Bronchial epithelial cell (primary cell): Measurements from ENCODE around the gene RELA. TPM values are rescaled to one million over a fixed set of nuclear protein-coding genes. Genes with fewer than 3 reads are reported as not detected.

ENCODE experiments used
- DNase-seq: peaks from one replicate; pipeline ENCODE4 v3.0.0-alpha.2; 2010; ENCODE audit warnings: low read depth
- FAIRE-seq: peaks from 2 replicates; lab custom pipeline; 2011; peaks lifted over from hg19 to GRCh38; lab: Jason Lieb, UNC
- H3K27me3 ChIP-seq: 2 replicates; pipeline ENCODE4 v1.5.1; 2011; ENCODE audit warnings: low read length; ENCODE audit not compliant: control insufficient read depth, insufficient read depth
- H3K36me3 ChIP-seq: 2 replicates; pipeline ENCODE4 v1.5.1; 2011; ENCODE audit warnings: low read length; ENCODE audit not compliant: control insufficient read depth, insufficient read depth
- H3K4me3 ChIP-seq: 2 replicates; pipeline ENCODE4 v1.5.1; 2011; ENCODE audit warnings: mild to moderate bottlenecking, low read depth, low read length, control low read depth
- total RNA-seq: library from RNA; depleted of rRNA; stranded (reverse); fragments of >200 nt; gene quantifications from 2 replicates; pipeline ENCODE4 v1.2.1, GENCODE V29; 2014
- TF ChIP-seq, protein P1 (sequence below): IDR thresholded peaks from 2 replicates; pipeline ENCODE4 v1.5.1; 2011; ENCODE audit warnings: mild to moderate bottlenecking, moderate library complexity, low read length, control low read depth, inconsistent platforms; ENCODE audit not compliant: insufficient read depth, severe bottlenecking

The RELA gene
- total RNA-seq, 1 donor from 2014 or later: 9.5 TPM

DNA sequence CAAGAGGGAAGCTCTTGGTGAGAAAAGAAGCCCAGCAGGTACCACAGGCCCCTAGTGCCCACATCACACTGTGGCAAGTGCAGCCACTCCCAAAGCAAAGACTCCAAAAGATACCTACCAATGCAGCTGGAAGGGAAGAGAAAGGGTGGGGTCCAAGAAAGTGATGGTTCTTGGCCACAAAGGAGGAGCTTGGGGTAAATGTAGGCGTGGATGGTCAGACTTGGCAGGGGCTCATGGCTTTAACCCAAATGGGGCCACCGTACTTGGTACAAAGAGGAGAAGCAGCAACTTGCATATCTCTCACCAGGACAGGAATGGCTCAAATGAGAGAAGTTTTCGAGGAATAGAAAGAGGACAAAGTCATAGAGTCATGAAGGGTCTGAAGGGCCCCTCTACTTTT is 53.5 kb downstream of the RELA start:
- FAIRE-seq (no peak), DNase-seq (no peak)
- TF ChIP-seq, protein P1, sequence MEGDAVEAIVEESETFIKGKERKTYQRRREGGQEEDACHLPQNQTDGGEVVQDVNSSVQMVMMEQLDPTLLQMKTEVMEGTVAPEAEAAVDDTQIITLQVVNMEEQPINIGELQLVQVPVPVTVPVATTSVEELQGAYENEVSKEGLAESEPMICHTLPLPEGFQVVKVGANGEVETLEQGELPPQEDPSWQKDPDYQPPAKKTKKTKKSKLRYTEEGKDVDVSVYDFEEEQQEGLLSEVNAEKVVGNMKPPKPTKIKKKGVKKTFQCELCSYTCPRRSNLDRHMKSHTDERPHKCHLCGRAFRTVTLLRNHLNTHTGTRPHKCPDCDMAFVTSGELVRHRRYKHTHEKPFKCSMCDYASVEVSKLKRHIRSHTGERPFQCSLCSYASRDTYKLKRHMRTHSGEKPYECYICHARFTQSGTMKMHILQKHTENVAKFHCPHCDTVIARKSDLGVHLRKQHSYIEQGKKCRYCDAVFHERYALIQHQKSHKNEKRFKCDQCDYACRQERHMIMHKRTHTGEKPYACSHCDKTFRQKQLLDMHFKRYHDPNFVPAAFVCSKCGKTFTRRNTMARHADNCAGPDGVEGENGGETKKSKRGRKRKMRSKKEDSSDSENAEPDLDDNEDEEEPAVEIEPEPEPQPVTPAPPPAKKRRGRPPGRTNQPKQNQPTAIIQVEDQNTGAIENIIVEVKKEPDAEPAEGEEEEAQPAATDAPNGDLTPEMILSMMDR: no peak
- Histone ChIP-seq H3K27me3 (no peaks in the 10 kb centered on the region), H3K36me3 (peaks cover 26% of the 10 kb centered on the region), H3K4me3 (no peak overlapping the region)

DNA sequence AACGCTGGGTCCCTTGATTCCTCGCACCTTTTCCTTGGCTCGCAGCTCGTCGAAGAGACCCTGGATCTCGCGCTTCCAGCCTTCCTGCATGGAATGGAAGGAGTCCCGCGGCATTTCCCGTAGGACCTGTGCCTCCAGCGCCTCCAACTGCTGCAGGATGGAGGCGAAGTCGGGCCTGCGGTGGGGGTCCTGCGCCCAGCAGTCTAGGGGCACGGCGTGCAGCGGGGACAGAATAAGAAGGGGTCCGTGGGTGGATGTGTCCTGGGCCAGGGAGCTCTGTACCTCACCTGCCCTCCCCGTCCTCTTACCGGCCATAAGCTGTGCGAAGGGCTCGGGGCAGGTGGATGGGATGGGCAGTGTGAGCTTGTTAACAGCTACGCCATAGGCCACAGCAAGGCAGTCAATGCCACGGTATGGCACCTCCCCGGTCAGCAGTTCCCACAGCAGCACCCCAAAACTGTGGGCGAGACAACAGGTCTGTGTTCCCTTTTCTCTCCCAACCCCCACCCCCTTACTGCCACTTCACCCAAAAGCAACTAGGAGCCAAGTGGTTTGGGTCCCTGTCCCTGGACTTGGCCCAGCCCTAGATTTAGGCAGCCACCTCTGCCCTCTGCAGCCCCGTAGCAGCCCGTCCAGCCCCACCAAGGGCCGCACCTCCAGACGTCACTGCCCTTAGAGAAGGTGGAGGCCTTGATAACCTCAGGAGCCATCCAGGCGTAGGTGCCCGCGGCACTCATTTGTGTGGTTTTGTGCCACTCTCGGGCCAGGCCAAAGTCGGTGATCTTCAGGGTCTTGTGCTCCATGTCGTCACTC is 54.9 kb downstream of the RELA start:
- TF ChIP-seq, protein P1: no peak
- no peaks in the 10 kb centered on the region for H3K27me3 ChIP-seq
- H3K36me3 ChIP-seq: peaks cover 27% of the 10 kb centered on the region
- no peak for DNase-seq
- FAIRE-seq: no peak
- no peak overlapping the region for H3K4me3 ChIP-seq

DNA sequence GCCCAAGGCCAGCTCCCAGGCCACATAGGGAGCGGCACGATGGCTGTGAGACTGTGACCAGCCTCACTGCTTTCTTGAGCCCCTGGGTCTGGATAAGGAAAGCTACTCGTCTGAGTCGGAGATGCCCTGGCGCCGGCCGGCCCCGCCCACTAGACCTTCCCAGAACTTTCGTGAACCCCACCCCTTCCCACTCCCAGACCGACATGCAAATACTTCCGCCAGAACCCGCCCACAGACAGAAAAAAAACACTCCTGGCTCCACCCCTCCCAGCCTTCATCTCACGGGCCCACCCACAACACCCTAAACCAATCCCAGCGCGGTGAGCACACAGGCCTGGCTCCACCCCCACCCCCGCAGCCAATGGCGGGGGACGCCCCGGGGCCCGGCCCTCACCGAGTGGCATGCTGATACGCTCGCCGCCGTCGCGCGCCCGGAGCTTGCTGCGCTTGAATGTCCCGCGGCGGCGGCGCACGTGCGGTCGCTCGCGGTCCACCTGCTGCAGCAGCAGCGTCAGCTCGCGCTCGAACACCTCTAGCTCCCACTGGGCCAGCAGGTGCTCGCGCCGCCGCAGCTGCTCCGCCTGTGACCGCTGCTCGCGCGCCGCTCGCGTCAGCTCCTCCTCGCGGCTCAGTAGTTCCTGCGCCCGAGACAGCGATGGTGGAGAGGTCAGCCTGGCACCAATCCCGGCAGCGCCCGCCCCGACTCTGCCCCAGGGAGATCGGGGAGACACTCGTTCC is 55.7 kb downstream of the RELA start:
- peak; percentile 77 for FAIRE-seq
- DNase-seq: peak; percentile 93
- H3K4me3 ChIP-seq: peak overlapping the region; percentile 17
- no peaks in the 10 kb centered on the region for H3K27me3 ChIP-seq
- H3K36me3 ChIP-seq: peaks cover 22% of the 10 kb centered on the region
- TF ChIP-seq, protein P1: no peak

DNA sequence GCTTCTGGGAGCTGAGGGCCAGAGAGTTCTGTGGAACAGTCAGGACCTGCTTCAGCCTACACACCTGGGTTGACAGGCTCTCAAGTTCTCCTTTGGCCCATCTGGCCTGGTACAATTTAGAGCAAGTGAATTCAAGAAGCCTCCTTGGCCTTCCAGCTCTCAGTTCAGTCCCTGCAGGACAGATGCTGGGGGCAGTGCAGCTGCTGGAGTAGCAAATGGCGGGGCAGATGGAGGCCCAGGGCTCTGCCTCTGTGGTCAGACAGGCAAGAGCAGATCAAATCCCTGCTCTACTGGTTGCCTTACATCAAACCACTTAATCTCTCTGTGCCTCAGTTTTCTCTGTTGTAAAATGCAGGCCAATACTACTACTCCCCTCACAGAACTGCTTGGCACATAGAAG is 58.5 kb downstream of the RELA start:
- Histone ChIP-seq H3K27me3 (no peaks in the 10 kb centered on the region), H3K36me3 (peaks cover 20% of the 10 kb centered on the region), H3K4me3 (no peak overlapping the region)
- TF ChIP-seq, protein P1: no peak
- DNase-seq (no peak), FAIRE-seq (no peak)

Other genes starting within 250 kb of the RELA start
- gene NEAT1, start 240.1 kb downstream of the RELA start, total RNA-seq: 114 and 133 TPM in 2 replicates
- 11,095 and 16,401 TPM in 2 replicates for gene MALAT1, start 163.9 kb downstream of the RELA start, total RNA-seq
- 49.5 and 64.5 TPM in 2 replicates for gene SCYL1, start 137.8 kb downstream of the RELA start, total RNA-seq
- gene LTBP3, start 104.6 kb downstream of the RELA start, total RNA-seq: 22.5 and 35.0 TPM in 2 replicates
- 30.3 and 43.4 TPM in 2 replicates for gene ZNRD2, start 92.4 kb downstream of the RELA start, total RNA-seq
- 10.6 and 10.8 TPM in 2 replicates for gene FAM89B, start 90.4 kb downstream of the RELA start, total RNA-seq
- 31.6 and 62.0 TPM in 2 replicates for gene EHBP1L1, start 86.9 kb downstream of the RELA start, total RNA-seq
- 0.79 and 4.1 TPM in 2 replicates for gene KCNK7, start 67.1 kb downstream of the RELA start, total RNA-seq
- gene MAP3K11, start 48.7 kb downstream of the RELA start, total RNA-seq: 11.1 and 18.6 TPM in 2 replicates
- 5.3 and 10.2 TPM in 2 replicates for gene PCNX3, start 47.1 kb downstream of the RELA start, total RNA-seq
- 11.1 and 15.1 TPM in 2 replicates for gene SIPA1, start 24.8 kb downstream of the RELA start, total RNA-seq
- 34.8 and 37.6 TPM in 2 replicates for gene KAT5, start 49.3 kb upstream of the RELA start, total RNA-seq
- gene RNASEH2C, start 57.9 kb upstream of the RELA start, total RNA-seq: 19.8 and 21.1 TPM in 2 replicates
- gene AP5B1, start 118.1 kb upstream of the RELA start, total RNA-seq: 6.1 and 8.4 TPM in 2 replicates
- gene OVOL1, start 124.1 kb upstream of the RELA start, total RNA-seq: 6.3 and 17.8 TPM in 2 replicates
- under 0.01 TPM in 1 of 2 replicates, not detected in the other for gene SNX32, start 171.0 kb upstream of the RELA start, total RNA-seq
- 764 and 971 TPM in 2 replicates for gene CFL1, start 195.3 kb upstream of the RELA start, total RNA-seq
- gene MUS81, start 197.5 kb upstream of the RELA start, total RNA-seq: 58.4 and 63.8 TPM in 2 replicates
- 2.9 and 5.6 TPM in 2 replicates for gene EFEMP2, start 209.9 kb upstream of the RELA start, total RNA-seq
- not detected in 2 replicates for gene CTSW, start 216.9 kb upstream of the RELA start, total RNA-seq
- gene FIBP, start 225.6 kb upstream of the RELA start, total RNA-seq: 103 and 157 TPM in 2 replicates
- gene CCDC85B, start 227.8 kb upstream of the RELA start, total RNA-seq: 19.6 and 29.7 TPM in 2 replicates
- gene FOSL1, start 237.5 kb upstream of the RELA start, total RNA-seq: 2.6 and 3.1 TPM in 2 replicates